Stimulated activated CD4-positive, alpha-beta T cell treated with anti-CD3 and anti-CD28 coated beads, Interleukin-15, amount 100 ng/mL, for 24 hours (primary cell): ENCODE data around the gene TCFL5.
"Not testable (repeated sequence)": the region's sequence is repeated elsewhere in the genome, so short reads cannot be mapped to it uniquely, and the experiment has no call there.

Source experiments
- DNase-seq: peaks from one replicate; pipeline ENCODE4 v3.0.0-alpha.2; 2020

TCFL5 gene

DNA sequence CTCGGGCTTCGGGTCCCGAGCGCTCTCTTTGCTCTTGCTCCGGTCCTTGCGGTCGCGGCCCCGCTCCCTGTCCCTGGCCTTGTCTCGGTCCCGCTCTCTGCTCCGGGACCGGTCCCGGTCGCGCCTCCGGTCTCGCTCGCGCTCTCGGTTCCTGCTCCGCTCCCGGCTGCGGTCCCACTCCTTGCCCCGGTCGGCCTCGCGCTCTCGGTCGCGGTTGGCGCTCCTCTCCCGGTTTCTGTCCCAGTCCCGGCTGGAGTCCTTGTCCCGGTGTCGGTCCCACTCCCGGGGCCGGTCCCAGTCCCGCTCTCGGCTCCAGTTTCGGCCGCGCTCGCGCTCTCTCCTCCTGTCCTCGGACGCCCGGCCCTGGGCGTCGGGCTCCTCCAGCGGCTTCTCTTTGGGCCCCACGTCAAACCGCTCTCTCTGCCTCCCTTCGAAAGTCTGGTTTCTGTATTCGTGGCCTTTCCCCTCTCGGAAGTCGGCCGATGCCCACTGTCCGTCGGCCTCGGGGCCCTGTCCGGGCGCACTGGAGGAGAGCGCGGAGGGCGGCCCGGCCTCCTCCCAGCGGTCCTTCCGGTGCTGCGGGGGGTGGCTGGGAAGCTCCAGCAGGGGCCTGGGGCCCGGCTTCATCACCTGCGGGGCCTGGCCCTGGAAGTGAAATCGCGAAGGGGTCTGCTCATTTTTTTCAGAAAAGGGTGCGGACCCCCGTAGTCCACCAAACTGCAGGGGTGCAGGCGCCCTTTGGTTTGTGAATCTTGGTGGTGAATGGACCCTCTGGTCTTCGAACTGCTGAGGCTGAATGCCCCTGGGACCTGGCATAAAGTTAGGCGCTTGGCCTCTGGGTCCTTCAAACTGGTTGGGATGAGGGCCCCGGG is 17.9 kb upstream of the TCFL5 start:
- no peak for DNase-seq

DNA sequence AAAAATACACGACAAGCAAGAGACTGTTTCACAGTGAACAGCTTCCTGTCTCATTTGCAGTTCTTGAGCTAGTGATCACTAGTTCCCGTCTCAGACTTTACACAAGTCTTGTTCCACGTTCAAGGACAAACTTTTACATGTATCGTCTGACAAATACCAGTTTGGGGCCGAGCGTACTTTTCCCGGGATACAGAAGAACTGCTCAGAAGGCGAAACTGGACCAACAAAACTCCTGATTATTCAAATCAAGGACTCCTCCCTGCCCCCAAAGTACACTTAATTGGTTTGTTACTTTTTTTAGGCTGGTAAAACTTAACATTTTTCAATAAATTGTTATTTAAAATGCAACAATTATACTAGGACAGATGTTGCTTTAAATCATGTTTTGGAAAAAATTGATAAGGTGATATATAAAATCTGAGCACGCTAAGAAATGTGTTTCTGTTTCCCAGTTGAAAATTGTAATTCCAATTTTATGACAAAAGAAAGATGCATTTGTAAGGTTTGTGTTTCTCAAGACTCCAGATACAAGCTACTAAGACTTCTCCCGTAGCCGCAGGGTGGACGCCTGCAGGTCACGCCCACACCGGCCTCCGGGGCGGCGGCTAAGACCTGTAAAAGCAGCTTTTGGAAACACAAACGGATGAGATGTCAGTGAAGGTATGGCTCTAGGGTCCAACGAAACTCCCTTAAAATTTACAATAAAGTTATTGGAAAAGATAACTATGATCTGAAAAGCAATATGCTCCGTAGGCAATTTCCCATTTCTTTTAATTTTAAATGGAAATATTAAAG is 16.8 kb upstream of the TCFL5 start:
- DNase-seq = no peak

DNA sequence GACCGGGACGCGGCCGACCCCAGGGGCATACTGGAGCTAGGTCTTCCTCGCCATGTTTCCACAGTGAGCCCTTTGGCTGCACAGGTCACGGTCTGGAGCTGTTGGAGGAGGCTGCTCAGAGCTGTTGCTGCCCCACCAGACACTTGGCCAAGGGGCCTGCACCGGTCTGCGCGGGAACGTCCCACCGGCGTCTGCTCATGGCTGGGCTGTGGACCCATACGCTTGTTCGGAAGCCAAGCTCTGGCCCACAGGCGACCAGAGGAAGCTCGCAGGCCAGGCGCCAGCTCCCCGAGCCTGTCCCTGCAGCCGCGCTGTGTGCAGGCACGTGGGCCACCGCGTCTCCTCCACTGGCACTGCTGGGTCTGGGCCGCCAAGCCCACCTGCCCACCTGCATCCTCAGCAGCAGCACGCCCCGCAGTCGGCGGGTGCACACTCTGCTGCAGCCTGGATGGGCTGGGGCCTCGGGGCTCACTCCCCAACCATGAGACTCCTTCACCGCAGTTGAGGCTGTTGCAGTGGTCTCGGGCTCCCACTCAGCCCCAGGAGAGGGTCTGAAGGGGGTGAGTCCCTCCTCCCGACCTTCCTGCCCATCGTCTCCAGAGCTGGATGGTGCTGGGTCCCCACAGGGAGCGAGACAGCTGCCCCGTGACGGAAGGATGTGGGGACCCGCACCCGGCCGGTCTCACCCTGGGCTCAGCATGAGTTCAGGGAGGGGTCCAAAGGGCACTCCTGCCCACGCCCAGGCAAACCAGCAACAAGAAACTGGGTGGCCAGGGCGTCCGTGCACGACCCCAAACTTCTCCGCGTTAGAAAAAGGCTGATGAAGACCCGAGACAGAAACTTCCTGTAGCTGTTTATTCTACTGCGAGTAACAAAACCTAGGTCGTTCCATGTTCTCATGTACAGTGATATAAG is 15.5 kb upstream of the TCFL5 start:
- DNase-seq = no peak

DNA sequence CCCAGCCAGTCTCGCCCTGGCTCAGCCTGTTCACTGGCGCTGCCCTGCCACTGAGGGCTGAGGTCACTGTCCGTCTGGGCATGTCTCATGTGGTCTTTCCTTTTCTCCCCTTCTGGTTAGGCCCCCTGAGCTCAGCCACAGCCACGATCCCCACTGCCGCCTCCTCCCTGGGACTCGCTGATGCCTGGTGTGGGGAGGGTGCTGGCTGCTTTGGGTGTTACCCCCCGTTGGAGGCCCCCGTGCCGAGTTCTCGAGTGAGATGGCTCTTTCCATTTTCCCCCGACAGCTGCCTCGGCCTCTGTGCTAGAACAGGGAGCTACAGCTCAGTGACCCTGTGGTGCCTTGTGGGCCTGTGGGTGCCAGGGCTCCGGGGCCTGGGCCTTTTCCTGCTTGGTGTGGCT is 14.9 kb upstream of the TCFL5 start:
- no peak for DNase-seq

DNA sequence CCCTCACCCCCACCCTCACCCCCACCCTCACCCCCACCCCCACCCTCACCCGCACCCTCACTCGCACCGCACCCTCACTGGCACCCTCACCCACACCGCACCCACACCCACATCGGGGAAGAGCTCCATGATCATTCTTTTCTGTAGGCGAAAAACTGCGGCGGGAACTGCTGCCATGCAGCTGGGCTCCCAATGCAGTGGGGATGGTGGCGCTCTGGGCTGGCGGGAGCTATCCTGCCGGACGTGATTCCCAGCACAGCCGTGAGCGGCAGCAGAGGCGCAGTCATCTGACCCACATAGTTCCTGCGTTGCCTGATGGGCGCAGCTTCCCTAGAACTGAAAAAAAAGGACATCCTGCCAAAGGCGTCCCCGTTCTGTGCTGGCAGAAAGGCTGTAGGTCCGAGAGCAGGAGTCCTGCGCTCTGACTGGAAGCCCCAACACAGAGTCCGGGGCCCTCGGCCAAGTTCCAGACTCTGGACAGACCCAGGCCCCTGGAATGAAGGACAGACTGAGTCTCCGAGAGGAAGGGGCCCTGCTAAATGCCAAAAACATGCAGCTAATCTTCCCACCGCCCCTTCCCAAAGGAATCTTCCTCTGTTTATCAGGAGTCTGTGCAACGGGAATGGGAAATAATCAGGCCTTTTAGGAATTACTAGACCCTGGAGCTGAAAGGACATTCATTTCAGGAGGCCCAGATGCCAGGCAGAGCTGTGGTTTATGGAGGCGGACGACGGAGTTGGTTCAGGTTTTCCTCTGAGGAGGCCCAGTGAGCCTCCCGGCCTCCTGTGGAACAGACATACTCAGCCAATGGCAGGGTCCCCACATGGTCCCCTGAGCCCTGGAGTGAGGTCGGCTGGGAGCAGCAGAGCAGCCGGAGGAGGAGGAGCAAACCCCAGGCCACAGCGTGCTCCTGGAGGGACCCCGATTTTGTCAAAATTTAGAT is 14.1 kb upstream of the TCFL5 start:
- DNase-seq = peak; percentile 22

DNA sequence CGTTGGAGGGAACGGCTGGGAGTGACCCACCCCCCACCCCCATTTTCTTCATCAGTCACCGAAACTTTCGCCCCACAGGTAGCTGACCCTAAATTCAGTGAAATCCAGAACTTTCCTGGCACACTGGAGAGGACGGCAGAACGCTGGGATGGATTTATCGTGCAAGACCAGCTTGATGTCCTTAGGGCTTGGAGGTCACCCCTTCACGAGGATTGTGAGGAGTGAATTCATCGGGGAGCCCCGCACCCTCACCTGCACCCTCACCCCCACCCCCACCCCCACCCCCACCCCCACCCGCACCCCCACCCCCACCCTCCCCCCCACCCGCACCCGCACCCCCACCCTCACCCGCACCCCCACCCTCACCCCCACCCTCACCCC is 13.3 kb upstream of the TCFL5 start:
- DNase-seq = no peak

DNA sequence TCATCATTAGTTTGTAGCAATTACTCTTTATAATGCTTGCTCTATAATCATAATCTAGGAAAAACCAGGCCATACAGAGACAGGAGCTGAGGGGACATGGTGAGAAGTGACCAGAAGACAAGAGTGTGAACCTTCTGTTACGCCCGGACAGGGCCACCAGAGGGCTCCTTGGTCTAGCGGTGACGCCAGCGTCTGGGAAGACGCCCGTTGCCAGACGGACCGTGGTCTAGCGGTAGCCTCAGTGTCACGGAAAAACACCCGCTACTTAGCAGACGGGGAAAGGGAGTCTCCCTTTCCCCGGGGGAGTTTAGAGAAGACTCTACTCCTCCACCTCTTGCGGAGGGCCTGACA is 12.0 kb upstream of the TCFL5 start:
- DNase-seq = peak; percentile 58

DNA sequence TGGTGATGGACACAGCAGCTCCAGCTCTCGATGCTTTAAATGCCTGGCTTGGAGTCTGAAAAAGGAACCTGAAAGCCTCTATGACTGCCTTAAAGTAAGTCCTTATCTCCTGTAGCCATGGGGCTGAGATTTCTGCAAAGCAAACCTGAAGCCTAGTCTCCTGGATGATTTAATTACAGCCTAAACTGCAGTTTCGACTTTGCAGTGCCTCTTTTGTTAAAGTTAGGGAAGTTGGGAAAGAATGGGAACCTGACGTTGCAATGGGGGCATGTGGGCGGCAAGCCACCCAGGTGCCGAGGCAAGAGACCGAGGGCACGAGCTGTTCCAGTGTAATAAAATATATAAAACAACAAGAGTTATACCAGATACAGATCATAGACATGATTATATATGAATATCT is 11.7 kb upstream of the TCFL5 start:
- no peak for DNase-seq

DNA sequence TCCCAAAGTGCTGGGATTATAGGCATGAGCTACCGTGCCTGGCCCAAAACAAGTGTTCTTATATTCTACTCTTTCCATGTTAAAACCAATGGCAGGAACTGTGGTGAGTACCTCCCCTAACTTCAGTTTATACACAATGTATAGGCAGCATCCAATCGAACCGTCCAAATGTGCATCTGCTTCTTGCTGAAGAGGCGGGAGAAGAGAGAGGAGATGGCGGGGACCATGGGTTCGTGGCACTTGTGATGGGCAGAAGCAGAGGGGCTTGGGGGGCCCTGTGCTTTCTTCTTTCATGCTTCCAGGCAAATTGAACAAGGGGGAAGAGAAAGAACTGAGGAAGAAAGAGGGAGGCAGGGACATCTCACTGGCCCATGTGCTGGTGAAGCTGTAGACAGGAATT is 11.2 kb upstream of the TCFL5 start:
- DNase-seq = no peak

DNA sequence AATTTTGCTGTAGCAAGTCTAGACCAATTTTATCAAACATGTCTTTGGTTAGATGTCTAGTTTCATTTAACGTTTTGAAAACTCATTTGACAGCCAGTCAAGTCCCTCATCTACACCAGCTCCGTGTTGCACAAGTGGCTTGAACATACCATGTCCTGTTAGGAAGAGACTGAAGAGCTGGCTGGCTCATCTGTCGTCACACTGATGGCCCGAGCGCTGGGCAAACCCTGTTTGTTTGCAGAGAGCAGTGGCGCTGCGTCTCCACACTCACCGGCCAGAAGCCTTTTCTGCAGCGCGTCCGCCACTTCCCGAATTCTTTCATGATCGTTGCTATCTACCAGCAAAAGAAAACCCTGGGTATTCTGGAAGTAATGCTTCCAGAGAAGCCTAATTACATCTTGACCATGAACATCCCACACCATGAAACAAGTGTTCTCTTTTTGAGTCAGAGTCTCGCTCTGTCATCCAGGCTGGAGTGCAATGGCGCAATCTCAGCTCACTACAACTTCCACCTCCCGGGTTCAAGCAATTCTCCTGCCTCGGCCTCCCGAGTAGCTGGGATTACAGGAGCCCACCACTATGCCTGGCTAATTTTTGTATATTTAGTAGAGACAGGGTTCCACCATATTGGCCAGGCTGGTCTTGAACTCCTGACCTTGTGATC is 10.7 kb upstream of the TCFL5 start:
- DNase-seq = no peak

DNA sequence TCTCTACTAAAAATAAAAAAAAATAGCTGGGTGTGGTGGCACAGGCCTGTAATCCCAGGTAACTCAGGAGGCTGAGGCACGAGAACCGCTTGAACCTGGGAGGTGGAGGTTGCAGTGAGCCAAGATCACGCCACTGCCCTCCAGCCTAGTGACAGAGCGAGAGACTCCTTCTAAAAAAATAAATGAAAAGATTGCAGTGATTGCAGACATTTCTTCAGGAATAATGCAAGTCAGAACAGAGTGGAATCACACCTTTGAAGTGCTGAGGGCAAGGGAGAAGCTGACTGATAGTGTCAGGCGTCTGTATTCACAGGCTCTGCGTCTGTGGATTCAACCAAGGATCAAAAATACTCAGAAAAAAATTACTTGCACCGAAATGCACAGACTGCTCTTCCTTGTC is 2.6 kb upstream of the TCFL5 start:
- no peak for DNase-seq

DNA sequence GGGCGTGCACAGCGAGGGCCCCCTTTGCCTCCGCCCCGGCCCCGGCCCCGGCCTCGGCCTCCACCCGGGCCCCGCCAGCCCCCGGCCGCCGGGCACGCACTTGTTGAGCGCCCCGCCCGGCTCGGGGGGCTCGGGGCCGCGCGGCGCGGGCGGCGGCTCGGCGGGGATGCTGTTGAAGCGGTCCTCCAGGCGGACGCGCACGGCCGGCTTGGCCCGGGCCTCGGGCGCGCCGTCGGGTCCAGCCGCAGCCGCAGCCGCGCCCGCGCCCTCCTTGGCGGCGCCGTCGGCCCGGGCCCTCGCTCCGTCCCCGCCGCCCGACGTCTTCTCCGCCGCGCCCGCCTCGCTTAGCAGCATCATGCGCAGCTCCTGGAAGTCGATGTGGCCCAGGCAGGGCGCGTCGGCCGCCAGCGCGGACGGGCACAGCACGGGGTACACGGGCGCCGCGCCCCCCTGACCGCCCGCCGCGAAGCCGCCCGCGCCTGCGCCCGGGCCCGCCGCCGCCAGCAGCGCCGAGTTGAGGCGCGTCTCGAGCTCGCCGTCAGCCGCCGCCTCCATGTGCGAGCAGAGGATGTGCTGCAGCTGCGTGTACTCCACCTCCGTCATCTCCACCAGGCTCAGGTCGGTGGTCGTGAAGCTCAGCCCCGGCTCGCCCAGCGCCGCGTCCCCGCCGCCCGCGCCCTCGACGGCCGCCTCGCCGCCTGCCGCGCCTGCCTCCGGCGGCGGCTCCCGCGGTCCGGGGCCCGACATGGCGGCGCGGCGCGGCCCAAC is 514 bp downstream of the TCFL5 start:
- peak; percentile 46 for DNase-seq

DNA sequence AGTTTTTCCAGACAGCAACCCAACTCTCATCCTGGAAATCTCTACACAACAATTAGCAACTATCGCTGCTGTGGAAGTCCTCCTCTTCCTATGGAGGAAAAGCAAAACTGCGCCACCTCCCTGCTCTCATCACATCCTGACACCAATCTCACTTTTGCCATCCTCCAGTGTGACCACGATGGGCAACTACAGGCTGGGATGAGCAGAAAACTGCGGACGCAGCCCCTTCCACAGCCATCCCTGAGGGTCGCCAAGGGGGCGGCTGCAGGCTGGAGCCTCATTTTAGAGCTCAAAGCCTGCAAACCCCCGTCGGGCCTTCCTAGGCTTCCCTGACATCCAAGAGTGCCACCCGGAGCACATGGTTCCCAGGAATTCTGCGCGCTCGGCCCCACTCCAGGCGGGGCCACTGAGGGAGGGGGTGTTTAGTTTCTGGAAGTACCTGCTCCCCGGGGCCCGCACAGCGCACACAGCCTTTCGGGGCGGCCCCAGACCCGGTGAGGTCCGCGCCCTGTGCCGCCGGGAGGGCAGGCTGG is 1.2 kb downstream of the TCFL5 start:
- DNase-seq = no peak

DNA sequence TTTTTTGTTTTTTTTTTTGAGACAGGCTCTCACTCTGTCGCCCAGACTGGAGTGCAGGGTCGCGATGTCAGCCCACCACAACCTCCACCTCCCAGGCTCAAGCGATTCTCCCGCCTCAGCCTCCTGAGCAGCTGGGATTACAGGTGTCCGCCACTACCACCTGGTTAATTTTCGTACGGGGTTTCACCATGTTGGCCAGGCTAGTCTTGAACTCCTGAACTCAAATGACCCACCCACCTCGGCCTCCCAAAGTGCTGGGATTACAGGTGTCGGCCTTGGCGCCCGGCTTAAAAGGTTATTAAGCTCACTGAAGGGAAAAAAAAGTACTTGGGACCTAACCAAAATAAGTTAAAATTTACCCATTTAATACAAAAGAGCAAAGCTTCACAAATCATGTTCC is 1.9 kb downstream of the TCFL5 start:
- no peak for DNase-seq

DNA sequence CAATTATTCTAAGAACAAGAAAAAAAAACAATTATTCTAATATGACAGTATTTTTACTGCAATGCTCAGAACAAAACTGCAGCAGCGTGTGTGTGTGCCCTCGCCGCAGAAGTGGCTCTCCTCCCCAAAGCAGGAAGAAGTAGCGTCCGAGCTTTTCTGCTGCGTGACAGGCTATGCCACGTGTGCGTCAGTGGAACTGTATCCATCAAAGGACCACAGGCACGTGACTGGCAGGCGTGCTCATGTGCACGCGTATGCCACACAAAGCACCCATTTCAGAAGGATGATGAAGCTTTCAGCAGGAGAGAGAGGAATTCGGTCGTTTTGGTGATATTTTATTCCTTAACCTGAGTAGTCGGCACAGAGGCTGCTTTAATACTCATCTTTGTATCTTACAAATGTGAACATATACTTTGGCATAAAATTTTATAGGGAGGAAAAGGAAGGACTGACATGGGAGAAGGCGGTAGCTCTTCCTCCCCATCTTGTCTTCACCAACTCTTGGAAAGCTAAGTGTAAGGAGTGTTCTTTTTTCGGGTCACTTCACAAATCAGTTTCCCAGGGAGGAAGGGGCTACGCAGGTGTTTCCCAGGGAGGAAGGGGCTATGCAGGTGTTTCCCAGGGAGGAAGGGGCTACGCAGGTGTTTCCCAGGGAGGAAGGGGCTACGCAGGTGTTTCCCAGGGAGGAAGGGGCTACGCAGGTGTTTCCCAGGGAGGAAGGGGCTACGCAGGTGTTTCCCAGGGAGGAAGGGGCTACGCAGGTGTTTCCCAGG is 3.4 kb downstream of the TCFL5 start:
- no peak for DNase-seq

DNA sequence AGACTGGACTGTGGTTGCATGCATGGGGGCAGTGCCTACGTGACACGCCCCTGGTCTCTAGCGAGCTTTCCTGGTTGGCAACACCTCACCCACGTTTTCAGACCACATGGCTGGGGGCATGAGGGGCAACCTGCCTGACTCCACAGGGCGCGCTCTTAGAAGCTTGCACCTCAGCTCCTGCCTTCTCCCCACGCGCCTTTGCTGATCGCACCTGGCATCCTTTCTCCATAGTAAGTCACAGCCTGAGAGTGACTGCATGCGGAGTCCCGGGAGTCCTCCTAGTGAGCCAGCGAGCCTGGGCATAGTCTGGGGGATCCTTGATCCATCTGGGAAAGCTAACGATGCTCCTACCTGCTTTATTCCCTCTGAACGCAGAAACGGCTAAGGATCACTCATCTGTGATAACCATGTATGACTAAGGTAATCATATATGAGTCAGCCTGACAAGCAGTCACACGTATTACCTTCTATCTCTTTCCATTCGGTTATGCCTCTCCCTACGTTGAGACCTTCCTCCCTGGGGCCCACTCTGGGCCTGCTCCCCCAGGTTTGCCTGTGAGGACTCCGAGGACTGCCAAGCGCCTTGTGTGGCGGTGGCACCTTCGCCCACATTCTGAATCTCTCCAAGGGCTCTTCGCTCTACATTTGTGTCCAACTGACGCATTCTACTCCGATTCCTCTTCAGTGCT is 4.5 kb downstream of the TCFL5 start:
- no peak for DNase-seq

DNA sequence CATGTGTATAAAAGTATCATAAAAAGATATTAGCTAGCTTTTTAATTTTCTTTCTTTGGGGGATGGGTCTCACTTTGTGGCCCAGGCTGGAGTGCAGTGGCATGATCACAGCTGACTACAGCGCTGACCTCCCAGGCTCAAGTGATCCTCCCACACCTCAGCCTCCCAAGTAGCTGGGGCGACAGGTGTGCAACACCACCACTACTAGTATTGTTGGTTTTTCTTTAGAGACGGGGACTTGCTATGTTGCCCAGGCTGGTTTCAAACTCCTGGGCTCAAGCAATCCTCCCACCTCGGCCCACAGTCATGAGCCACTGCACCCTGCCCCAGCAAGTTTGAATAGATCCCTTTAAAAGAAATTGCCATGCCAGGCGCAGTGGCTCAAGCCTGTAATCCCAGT is 6.5 kb downstream of the TCFL5 start:
- DNase-seq = no peak

DNA sequence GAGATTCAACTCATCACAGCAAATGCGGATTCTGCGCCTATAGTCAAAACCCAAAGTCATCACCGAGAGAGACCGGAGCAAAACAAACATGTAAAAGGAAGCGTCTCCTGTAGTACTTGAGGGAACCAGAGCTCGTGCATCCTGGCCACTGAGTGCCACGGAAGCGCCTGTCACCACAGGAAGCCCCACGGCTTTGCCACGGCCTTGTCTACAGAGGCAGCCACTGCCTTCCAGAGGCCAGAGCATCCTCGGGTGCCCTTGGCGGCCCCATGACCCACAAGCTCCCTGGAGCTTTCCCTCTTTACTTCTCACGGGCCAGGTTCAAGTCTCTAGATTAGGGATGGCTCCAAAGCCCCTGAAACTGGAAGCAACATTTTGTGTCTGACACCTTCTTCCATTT is 7.5 kb downstream of the TCFL5 start:
- no peak for DNase-seq

DNA sequence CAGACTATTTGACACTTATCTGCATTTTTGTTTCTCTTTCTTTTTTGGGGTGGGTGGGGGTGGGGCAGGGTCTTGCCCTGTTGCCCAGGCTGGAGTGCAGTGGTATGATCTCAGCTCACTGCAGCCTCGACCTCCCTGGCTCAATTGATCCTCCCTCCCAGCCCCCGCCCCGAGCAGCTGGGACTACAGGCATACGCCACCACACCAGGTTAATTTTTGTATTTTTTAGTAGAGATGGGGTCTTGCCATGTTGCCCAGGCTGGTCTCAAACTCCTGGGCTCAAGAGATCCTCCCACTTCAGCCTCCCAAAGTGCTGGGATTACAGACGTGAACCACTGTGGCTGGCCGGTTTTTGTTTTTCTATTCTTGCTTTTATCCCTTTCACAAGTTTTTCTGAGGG is 8.3 kb downstream of the TCFL5 start:
- not testable (repeated sequence) for DNase-seq
